Activated CD4-positive, alpha-beta T cell treated with anti-CD3 and anti-CD28 coated beads for 24 hours (primary cell): ENCODE measurements around the gene PADI6.
"Not testable (repeated sequence)": the region's sequence is repeated elsewhere in the genome, so short reads cannot be mapped to it uniquely, and the experiment has no call there.

Experiments used
- DNase-seq, 2 donors: peaks; one replicate each; pipeline ENCODE4 v3.0.0-alpha.2; 2020; ENCODE audit warnings: low read depth in 2 of 2

The PADI6 gene

GRCh38 chr1:17371896-17372295 is at the start of gene PADI6:
Gene PADI6 (plus strand): TSS chr1:17372196. CDS start chr1:17372246, 50 bp downstream.
- no peak for DNase-seq

- no peak for DNase-seq
Observed at GRCh38 chr1:17328855-17329254, 43.1 kb upstream of the PADI6 start.

- DNase-seq = no peak
Observed at GRCh38 chr1:17329610-17330009, 42.4 kb upstream of the PADI6 start.

- no peak for DNase-seq
Observed at GRCh38 chr1:17330856-17331255, 41.1 kb upstream of the PADI6 start.

GRCh38 chr1:17333081-17333480 is 38.9 kb upstream of the PADI6 start:
- DNase-seq = no peak

GRCh38 chr1:17335821-17336710 is 35.9 kb upstream of the PADI6 start:
- peak; percentile 53 to 64 for DNase-seq

- DNase-seq = no peak
Observed at GRCh38 chr1:17338706-17339493, 33.1 kb upstream of the PADI6 start.

- DNase-seq = no peak
Observed at GRCh38 chr1:17339521-17339920, 32.5 kb upstream of the PADI6 start.

GRCh38 chr1:17340358-17340757 is 31.6 kb upstream of the PADI6 start:
- no peak for DNase-seq

- no peak for DNase-seq
Observed at GRCh38 chr1:17342014-17342441, 30.0 kb upstream of the PADI6 start.

GRCh38 chr1:17345506-17345905 is 26.5 kb upstream of the PADI6 start:
- not testable (repeated sequence) for DNase-seq

GRCh38 chr1:17346046-17346789 is 25.8 kb upstream of the PADI6 start:
- DNase-seq = no peak

GRCh38 chr1:17347769-17348592 is 24.0 kb upstream of the PADI6 start:
- DNase-seq = no peak

- no peak for DNase-seq
Observed at GRCh38 chr1:17348593-17349234, 23.3 kb upstream of the PADI6 start.

- DNase-seq = no peak
Observed at GRCh38 chr1:17350083-17350482, 21.9 kb upstream of the PADI6 start.

GRCh38 chr1:17350928-17351446 is 21.0 kb upstream of the PADI6 start:
- no peak for DNase-seq

GRCh38 chr1:17351598-17352324 is 20.2 kb upstream of the PADI6 start:
- no peak for DNase-seq

- no peak for DNase-seq
Observed at GRCh38 chr1:17352419-17352909, 19.5 kb upstream of the PADI6 start.

GRCh38 chr1:17355898-17356297 is 16.1 kb upstream of the PADI6 start:
- no peak for DNase-seq
